ENCODE data around the gene VOPP1. TPM values are rescaled to one million over a fixed set of nuclear protein-coding genes. Genes with fewer than 3 reads are reported as not detected.
A peak's percentile ranks its signal among the peaks of the same experiment; 100 is the strongest.

VOPP1 gene
- total and polyA plus RNA-seq, 10 of the 15 experiments (the other 5 are each of a cell fraction or from before 2014, with no cell fraction given) = 32.8 to 206 (median 129) TPM

DNA sequence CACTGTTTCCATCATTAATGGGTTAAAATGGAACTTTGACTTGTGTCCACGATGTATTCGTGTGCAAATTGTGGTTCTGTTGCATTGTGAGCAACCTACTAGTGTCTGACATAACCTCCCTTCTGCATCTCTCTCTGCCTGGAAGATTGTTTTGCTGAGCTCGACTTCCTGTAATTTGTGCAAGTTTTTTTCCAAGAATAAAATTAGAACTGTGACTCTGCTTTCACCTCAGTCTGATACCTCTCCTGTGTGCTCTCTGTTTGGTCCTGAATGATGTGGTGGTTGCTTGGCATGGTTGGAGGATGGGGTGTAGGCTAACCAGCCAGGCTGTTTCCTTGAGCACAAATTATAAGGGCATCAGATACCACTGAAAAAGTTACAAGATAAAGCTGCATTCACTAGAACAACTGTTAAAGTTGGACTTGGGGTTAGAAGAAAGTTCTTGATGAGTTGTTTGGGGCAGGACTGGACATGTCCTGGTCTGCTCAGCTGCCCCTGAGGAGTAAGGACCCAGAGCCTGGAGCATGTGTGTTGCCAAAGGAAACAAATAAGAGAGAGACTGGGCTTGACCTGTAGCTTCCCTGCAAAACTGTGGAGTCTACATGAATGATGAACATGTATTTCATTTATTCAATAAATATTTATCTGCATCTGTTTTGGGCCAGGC lies 1.9 kb upstream of the VOPP1 start:
- ChIA-PET RAD21 (ENCODE audit: unreplicated experiment) (interaction anchor here (0.7 to 11.6 kb wide), 10 partner anchors 16 to 532 kb away, joined by 3 to 245 read pairs (median 4); partner anchors contain the start of gene CHCHD2), CTCF (interaction anchor here (1.0 to 3.0 kb wide), 8 partner anchors 14 to 60 kb away, joined by 3 to 13 read pairs (median 4); no protein-coding TSS in a partner anchor), SMC1A (ENCODE audit: uncharacterized antibody, unreplicated experiment) (interaction anchor here (0.8 to 12.6 kb wide), 13 partner anchors 10 to 293 kb away, joined by 3 to 263 read pairs (median 5); no protein-coding TSS in a partner anchor), POLR2A (interaction anchor here (0.6 to 2.2 kb wide), 8 partner anchors 12 to 395 kb away, joined by 3 to 14 read pairs (median 4); no protein-coding TSS in a partner anchor)
- in situ Hi-C loops (cut with MboI) = loop anchor here (25.0 kb wide), 1 partner anchor 812 kb away; the partner anchor contains the start of gene SEC61G
- TF ChIP-seq NRF1 (conservative IDR thresholded peaks at IDR 0.05; ENCODE audit: low read depth, low read length) (no peak), SP1 (IDR thresholded peaks at IDR 0.05; ENCODE audit: low read depth, low read length) (no peak), EGR1 (IDR thresholded peaks at IDR 0.05; ENCODE audit: borderline replicate concordance in 1 of 2, low read depth in 2 of 2, low read length in 2 of 2) (no peak), CREB1 (IDR thresholded peaks at IDR 0.05; ENCODE audit: low read depth) (no peak), TCF12 (IDR thresholded peaks at IDR 0.05; ENCODE audit: low read depth, low read length) (no peak), BMI1 (IDR thresholded peaks at IDR 0.05; ENCODE audit: borderline replicate concordance) (no peak), MEF2A (IDR thresholded peaks at IDR 0.05; ENCODE audit: insufficient read depth, low read depth, low read length) (0 out of 2 replicates have a peak, but pooled peaks have one; percentile 16), RUNX3 (IDR thresholded peaks at IDR 0.05; ENCODE audit: low read length) (peak; percentile 15; the same call in 1 of the 2 replicates), NR2C2 (IDR thresholded peaks at IDR 0.05; ENCODE audit: borderline replicate concordance, control insufficient read depth, insufficient read length, low read depth) (no peak)
- TF ChIP-seq, protein P1, sequence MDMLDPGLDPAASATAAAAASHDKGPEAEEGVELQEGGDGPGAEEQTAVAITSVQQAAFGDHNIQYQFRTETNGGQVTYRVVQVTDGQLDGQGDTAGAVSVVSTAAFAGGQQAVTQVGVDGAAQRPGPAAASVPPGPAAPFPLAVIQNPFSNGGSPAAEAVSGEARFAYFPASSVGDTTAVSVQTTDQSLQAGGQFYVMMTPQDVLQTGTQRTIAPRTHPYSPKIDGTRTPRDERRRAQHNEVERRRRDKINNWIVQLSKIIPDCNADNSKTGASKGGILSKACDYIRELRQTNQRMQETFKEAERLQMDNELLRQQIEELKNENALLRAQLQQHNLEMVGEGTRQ (IDR thresholded peaks at IDR 0.05; ENCODE audit: borderline replicate concordance, low read depth, low read length) = no peak
- TF ChIP-seq, protein P2, sequence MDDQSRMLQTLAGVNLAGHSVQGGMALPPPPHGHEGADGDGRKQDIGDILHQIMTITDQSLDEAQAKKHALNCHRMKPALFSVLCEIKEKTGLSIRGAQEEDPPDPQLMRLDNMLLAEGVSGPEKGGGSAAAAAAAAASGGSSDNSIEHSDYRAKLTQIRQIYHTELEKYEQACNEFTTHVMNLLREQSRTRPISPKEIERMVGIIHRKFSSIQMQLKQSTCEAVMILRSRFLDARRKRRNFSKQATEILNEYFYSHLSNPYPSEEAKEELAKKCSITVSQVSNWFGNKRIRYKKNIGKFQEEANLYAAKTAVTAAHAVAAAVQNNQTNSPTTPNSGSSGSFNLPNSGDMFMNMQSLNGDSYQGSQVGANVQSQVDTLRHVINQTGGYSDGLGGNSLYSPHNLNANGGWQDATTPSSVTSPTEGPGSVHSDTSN (IDR thresholded peaks at IDR 0.05; ENCODE audit: insufficient replicate concordance, low read depth, low read length) = no peak
- TF ChIP-seq, protein P3, sequence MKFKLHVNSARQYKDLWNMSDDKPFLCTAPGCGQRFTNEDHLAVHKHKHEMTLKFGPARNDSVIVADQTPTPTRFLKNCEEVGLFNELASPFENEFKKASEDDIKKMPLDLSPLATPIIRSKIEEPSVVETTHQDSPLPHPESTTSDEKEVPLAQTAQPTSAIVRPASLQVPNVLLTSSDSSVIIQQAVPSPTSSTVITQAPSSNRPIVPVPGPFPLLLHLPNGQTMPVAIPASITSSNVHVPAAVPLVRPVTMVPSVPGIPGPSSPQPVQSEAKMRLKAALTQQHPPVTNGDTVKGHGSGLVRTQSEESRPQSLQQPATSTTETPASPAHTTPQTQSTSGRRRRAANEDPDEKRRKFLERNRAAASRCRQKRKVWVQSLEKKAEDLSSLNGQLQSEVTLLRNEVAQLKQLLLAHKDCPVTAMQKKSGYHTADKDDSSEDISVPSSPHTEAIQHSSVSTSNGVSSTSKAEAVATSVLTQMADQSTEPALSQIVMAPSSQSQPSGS (IDR thresholded peaks at IDR 0.05; ENCODE audit: low read length) = no peak
- Histone ChIP-seq H2AFZ (ENCODE audit: control insufficient read depth, low read depth, low read length) (peak overlapping the region; percentile 50), H3K27ac (ENCODE audit: control insufficient read depth, insufficient read depth) (no peak overlapping the region), H3K9me3 (replicated peaks; ENCODE audit: control insufficient read depth, insufficient read depth, low read length) (no peaks in the 10 kb centered on the region), H3K36me3 (ENCODE audit: control insufficient read depth in 2 of 2, insufficient read depth in 2 of 2, low read length in 1 of 2) (no peaks in the 10 kb centered on the region), H3K9ac (ENCODE audit: control insufficient read depth, insufficient read depth, low read length) (no peak overlapping the region), H3K4me2 (ENCODE audit: control insufficient read depth, insufficient read depth) (peak overlapping the region; percentile 52), H3K4me1 (ENCODE audit: control insufficient read depth, insufficient read depth, low read length) (peaks cover 17% of the 10 kb centered on the region), H3K27me3 (replicated peaks in 1 of 2; ENCODE audit: control insufficient read depth in 2 of 2, insufficient read depth in 2 of 2, low read length in 1 of 2) (no peaks in the 10 kb centered on the region), H3K79me2 (ENCODE audit: control insufficient read depth, insufficient read depth, low read length) (peaks cover 39% of the 10 kb centered on the region), H4K20me1 (ENCODE audit: control insufficient read depth, insufficient read depth) (no peaks in the 10 kb centered on the region), H3K4me3 (no peak overlapping the region)
- no peak for DNase-seq (ENCODE audit: low read depth, low spot score)
- FAIRE-seq = no peak
- no TSS peak for BruUV-seq (replicated peaks)
- WGBS (ENCODE audit: insufficient coverage, insufficient replicate concordance, low lambda C conversion rate, missing lambda C conversion rate) = 1% methylated on average over 3 of the region's 3 CpGs
- no peak for ATAC-seq
- intact Hi-C loops (cut with micrococcal nuclease; ENCODE audit: unreplicated experiment) = loop anchor here (5.0 kb wide), 1 partner anchor 478 kb away; the partner anchor contains the start of genes CCT6A and PSPH
